ENCODE data around the gene NDUFC1.

GRCh38 chr4:139311909-139312308, 9.6 kb upstream of the NDUFC1 start:
- TF ChIP-seq CTCF (IDR thresholded peaks at IDR 0.05) (no peak), POLR2AphosphoS5 (IDR thresholded peaks at IDR 0.05; ENCODE audit: low read depth, low read length) (no peak), TCF7L2 (IDR thresholded peaks at IDR 0.05; ENCODE audit: low read depth, low read length) (no peak), REST (IDR thresholded peaks at IDR 0.05; ENCODE audit: insufficient read depth in 1 of 2, low read depth in 2 of 2, low read length in 1 of 2) (no peak)

All from Panc1 (cell line).